ENCODE measurements around the gene TMEM26.

- no peak for TF ChIP-seq GATA3 (IDR thresholded peaks at IDR 0.05; ENCODE audit: low read depth, low read length)
- TF ChIP-seq GATA2 (IDR thresholded peaks at IDR 0.05; ENCODE audit: low read depth, low read length), result no peak
These were observed 12.9 kb upstream of the TMEM26 start for GRCh38 chr10:61465901-61466632.
